ENCODE measurements around the gene KIAA0753. TPM values are rescaled to one million over a fixed set of nuclear protein-coding genes. Genes with fewer than 3 reads are reported as not detected.

KIAA0753 gene
- total and polyA plus RNA-seq, 2 of the 13 experiments (the other 11 are each of a cell fraction or from before 2014, with no cell fraction given), result 5.2 to 9.1 TPM

DNA sequence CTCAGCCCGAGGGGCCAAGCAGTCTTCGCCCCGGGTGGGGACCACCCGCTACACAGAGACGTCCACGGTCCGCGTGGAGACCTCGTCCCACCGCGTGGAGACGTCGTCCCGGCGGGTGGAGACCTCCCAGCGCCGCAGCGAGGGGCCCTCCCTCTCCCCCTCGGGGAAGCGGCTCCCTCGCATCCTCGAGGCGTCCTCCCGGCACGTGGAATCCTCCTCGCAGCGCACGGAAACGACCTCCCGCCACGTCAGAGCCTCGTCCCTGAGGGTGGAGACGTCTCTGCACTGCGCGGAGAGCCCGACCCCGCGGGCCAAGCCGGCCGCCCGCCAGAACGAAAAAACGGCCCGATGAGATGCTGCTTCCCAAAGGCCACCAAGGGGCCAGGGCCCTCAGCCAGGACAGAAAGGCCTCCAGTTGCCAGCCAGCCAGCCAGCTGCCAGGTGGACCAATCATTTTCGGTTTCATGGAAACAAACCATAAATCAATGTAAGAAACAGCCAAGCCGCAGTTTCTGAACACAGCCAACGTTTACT, 11.5 kb upstream of the KIAA0753 start (continued):
- no peak for TF ChIP-seq ZNF460 (CRISPR knock-in tag; IDR thresholded peaks at IDR 0.05; ENCODE audit: borderline replicate concordance)
- TF ChIP-seq, protein P1, sequence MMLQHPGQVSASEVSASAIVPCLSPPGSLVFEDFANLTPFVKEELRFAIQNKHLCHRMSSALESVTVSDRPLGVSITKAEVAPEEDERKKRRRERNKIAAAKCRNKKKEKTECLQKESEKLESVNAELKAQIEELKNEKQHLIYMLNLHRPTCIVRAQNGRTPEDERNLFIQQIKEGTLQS (CRISPR knock-in tag; IDR thresholded peaks at IDR 0.05), result peak; percentile 81; the same call in 1 of the 2 replicates
- peak; percentile 99 for TF ChIP-seq ZNF772 (CRISPR knock-in tag; IDR thresholded peaks at IDR 0.05)
- TF ChIP-seq ZMAT3 (CRISPR knock-in tag; conservative IDR thresholded peaks at IDR 0.05), result peak; percentile 99
- peak; percentile 95; the same call in 1 of the 2 replicates for TF ChIP-seq ZNF101 (CRISPR knock-in tag; IDR thresholded peaks at IDR 0.05; ENCODE audit: borderline replicate concordance, low read depth)
- TF ChIP-seq, protein P2, sequence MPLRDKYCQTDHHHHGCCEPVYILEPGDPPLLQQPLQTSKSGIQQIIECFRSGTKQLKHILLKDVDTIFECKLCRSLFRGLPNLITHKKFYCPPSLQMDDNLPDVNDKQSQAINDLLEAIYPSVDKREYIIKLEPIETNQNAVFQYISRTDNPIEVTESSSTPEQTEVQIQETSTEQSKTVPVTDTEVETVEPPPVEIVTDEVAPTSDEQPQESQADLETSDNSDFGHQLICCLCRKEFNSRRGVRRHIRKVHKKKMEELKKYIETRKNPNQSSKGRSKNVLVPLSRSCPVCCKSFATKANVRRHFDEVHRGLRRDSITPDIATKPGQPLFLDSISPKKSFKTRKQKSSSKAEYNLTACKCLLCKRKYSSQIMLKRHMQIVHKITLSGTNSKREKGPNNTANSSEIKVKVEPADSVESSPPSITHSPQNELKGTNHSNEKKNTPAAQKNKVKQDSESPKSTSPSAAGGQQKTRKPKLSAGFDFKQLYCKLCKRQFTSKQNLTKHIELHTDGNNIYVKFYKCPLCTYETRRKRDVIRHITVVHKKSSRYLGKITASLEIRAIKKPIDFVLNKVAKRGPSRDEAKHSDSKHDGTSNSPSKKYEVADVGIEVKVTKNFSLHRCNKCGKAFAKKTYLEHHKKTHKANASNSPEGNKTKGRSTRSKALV (CRISPR knock-in tag; IDR thresholded peaks at IDR 0.05), result no peak; the same call in none of the 2 replicates
- TF ChIP-seq SP4 (CRISPR knock-in tag; IDR thresholded peaks at IDR 0.05), result no peak
- TF ChIP-seq ZNF83 (CRISPR knock-in tag; IDR thresholded peaks at IDR 0.05; ENCODE audit: borderline replicate concordance), result peak; percentile 93
- TF ChIP-seq FIP1L1 (IDR thresholded peaks at IDR 0.05; ENCODE audit: borderline replicate concordance, insufficient read depth, low read depth, low read length), result no peak; the same call in 1 of the 2 replicates
- TF ChIP-seq ZNF607 (CRISPR knock-in tag; IDR thresholded peaks at IDR 0.05; ENCODE audit: borderline replicate concordance), result peak; percentile 99
- peak; percentile 93; the same call in 1 of the 2 replicates for TF ChIP-seq ZNF275 (CRISPR knock-in tag; IDR thresholded peaks at IDR 0.05; ENCODE audit: borderline replicate concordance)
- 0 out of 2 replicates have a peak, but pooled peaks have one; percentile 44 for TF ChIP-seq TMF1 (CRISPR knock-in tag; IDR thresholded peaks at IDR 0.05; ENCODE audit: low read depth)
- TF ChIP-seq EED (CRISPR knock-in tag; IDR thresholded peaks at IDR 0.05), result peak; percentile 99
- no peak for TF ChIP-seq TEAD3 (CRISPR knock-in tag; optimal IDR thresholded peaks at IDR 0.05; ENCODE audit: borderline replicate concordance)
- no peak for TF ChIP-seq SRSF4 (IDR thresholded peaks at IDR 0.05; ENCODE audit: low read depth, low read length, poor library complexity, severe bottlenecking)
- TF ChIP-seq FLYWCH1 (CRISPR knock-in tag; IDR thresholded peaks at IDR 0.05), result peak; percentile 94; the same call in 1 of the 2 replicates
- peak; percentile 73; the same call in 1 of the 2 replicates for TF ChIP-seq PHF8 (CRISPR knock-in tag; IDR thresholded peaks at IDR 0.05)
- TF ChIP-seq ATF7-NPFF (CRISPR knock-in tag; IDR thresholded peaks at IDR 0.05; ENCODE audit: low read depth), result peak; percentile 99
- peak; percentile 97; the same call in 1 of the 2 replicates for TF ChIP-seq PRMT3 (CRISPR knock-in tag; IDR thresholded peaks at IDR 0.05; ENCODE audit: borderline replicate concordance, low read depth)
- peak; percentile 98 for TF ChIP-seq ZNF550 (CRISPR knock-in tag; IDR thresholded peaks at IDR 0.05; ENCODE audit: borderline replicate concordance)
- peak; percentile 81 for TF ChIP-seq WIZ (CRISPR knock-in tag; IDR thresholded peaks at IDR 0.05)
- TF ChIP-seq NR2C2 (CRISPR knock-in tag; IDR thresholded peaks at IDR 0.05; ENCODE audit: borderline replicate concordance), result peak; percentile 76; the same call in 1 of the 2 replicates
